GM06990 (cell line): Measurements from ENCODE around the gene SNPH.
"Not testable (repeated sequence)": the region's sequence is repeated elsewhere in the genome, so short reads cannot be mapped to it uniquely, and the experiment has no call there.

Experiments
- DNase-seq: peaks from one replicate; pipeline ENCODE4 v3.0.0-alpha.2; 2011; ENCODE audit not compliant: insufficient read length; ENCODE audit errors: extremely low read depth
- H3K27me3 ChIP-seq: replicated peaks from 2 replicates; pipeline ENCODE4 v1.6.0; 2011; ENCODE audit warnings: low read length; ENCODE audit not compliant: control insufficient read depth, insufficient read depth
- H3K36me3 ChIP-seq: 2 replicates; pipeline ENCODE4 v1.5.1; 2011; ENCODE audit warnings: low read length; ENCODE audit not compliant: control insufficient read depth, insufficient read depth
- H3K4me3 ChIP-seq: replicated peaks from 2 replicates; pipeline ENCODE4 v1.5.1; 2011; ENCODE audit warnings: low read depth, mild to moderate bottlenecking, control low read depth, low read length
- CTCF ChIP-seq: IDR thresholded peaks from 2 replicates; pipeline ENCODE4 v1.5.1; 2011; ENCODE audit warnings: low read length, control low read depth, mild to moderate bottlenecking, inconsistent platforms; ENCODE audit not compliant: insufficient read depth, poor library complexity, severe bottlenecking

The SNPH gene

GRCh38 chr20:1338801-1339200 is 72.7 kb downstream of the SNPH start:
- Histone ChIP-seq H3K36me3 (peaks cover 7% of the 10 kb centered on the region), H3K27me3 (no peaks in the 10 kb centered on the region), H3K4me3 (no peak overlapping the region)
- DNase-seq, result no peak
- TF ChIP-seq CTCF, result no peak

DNA sequence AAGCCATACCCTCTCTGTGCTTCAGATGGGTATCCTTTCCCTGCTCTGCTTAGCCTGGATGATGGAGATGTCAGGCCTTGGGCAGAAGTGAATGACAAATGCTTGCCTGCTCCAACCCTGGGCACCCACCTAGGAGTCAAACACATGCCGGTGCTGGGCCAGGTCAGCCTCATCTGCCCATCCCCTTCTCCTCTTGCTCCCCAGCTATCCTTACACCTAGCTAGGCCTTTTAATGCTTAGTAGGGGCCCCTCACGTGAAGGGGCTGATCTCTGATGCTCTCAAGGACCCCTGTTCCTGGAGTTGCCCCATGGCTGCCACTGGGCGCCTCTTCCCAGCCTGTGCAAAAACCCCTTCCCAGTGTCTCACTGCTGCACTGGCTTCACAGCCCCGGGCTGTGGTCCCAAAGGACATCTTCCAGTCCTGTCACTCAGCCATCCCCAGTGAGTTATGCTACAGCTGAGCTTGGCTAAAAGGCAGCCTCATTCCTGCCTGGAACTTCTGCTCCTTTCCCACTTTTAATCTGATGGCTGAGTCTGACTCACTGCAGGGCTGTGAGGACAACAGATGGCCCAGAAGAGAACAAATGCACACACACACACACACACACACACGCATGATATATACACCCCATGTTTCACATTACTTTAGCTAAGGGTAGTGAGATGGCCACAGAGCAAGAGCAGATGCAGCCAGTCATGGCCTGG is 75.6 kb downstream of the SNPH start:
- Histone ChIP-seq H3K36me3 (peaks cover 5% of the 10 kb centered on the region), H3K27me3 (no peaks in the 10 kb centered on the region), H3K4me3 (no peak overlapping the region)
- no peak for DNase-seq
- no peak for TF ChIP-seq CTCF

GRCh38 chr20:1343446-1344124 is 77.5 kb downstream of the SNPH start:
- DNase-seq, H3K4me3 ChIP-seq, H3K36me3 ChIP-seq, H3K27me3 ChIP-seq: not testable (repeated sequence)

- TF ChIP-seq CTCF, result no peak
- Histone ChIP-seq H3K36me3 (peaks cover 3% of the 10 kb centered on the region), H3K27me3 (no peaks in the 10 kb centered on the region), H3K4me3 (no peak overlapping the region)
- DNase-seq, result no peak
Observed at GRCh38 chr20:1345030-1345755, 79.1 kb downstream of the SNPH start.

- H3K36me3 ChIP-seq, result peaks cover 3% of the 10 kb centered on the region
- TF ChIP-seq CTCF, result no peak
- no peak for DNase-seq
- no peaks in the 10 kb centered on the region for H3K27me3 ChIP-seq
- no peak overlapping the region for H3K4me3 ChIP-seq
Observed at GRCh38 chr20:1345756-1346093, 79.6 kb downstream of the SNPH start.

DNA sequence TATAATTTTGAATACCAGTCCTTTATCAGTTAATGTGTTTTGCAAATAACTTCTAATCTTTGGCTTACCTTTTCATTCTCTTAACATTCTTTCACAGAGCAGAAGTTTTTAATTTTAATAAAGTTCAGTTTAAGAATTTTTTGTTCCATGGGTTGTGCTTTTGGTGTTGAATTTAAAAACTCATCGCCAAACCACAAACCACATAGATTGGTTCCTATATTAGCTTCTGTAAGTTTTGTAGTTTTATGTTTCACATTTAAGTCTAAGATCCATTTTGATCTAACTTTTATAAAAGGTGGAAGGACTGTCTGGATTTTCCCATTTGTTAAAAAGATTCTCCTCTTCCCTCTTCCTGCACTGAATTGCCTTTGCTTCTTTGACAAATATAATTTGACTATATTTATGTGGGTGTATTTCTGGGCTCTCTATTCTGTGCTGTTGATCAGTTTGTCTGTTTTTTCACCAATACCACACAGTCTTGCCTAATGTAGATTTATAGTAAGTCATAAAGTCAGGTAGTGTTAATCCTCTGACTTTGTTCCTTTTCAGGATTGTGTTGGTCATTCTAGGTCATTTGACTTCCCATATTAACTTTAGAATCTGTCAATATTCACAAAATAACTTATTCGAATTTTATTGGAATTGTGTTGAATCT is 80.3 kb downstream of the SNPH start:
- DNase-seq, result no peak
- Histone ChIP-seq H3K27me3 (no peaks in the 10 kb centered on the region), H3K36me3 (peaks cover 1% of the 10 kb centered on the region), H3K4me3 (no peak overlapping the region)
- TF ChIP-seq CTCF, result no peak
